ENCODE measurements around the gene CX3CR1. TPM values are rescaled to one million over a fixed set of nuclear protein-coding genes. Genes with fewer than 3 reads are reported as not detected.

The CX3CR1 gene
- total RNA-seq, 1 donor from 2014 or later: not detected

- DNase-seq (ENCODE audit: low read depth): no peak
- Histone ChIP-seq H3K4me3 (ENCODE audit: low read depth, low read length) (no peak overlapping the region), H3K27me3 (ENCODE audit: control insufficient read depth, insufficient read depth, low read length) (no peaks in the 10 kb centered on the region), H3K36me3 (ENCODE audit: control insufficient read depth, insufficient read depth, low read length) (no peaks in the 10 kb centered on the region)
- no peak for TF ChIP-seq CTCF (IDR thresholded peaks at IDR 0.05; ENCODE audit: insufficient read depth, low read length, poor library complexity, severe bottlenecking)
Measured at GRCh38 chr3:39222939-39223338, 56.9 kb downstream of the CX3CR1 start.

DNA sequence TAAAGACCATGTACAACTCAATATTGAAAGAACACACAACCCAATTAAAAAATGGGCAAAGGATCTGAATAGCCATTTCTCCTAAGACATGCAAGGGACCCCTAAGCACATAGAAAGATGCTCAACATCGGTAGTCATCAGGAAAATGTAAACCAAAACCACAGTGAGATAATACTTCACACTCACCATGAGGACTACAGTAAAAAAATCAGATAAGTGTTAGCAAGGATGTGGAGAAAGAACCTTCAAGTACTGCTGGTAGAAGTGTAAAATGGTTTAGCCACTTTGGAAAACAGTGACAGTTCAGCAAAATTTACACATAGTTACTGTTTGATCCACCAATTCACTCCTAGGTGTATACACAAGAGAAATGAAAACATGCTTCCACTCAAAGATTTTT, 57.4 kb downstream of the CX3CR1 start:
- TF ChIP-seq CTCF (IDR thresholded peaks at IDR 0.05; ENCODE audit: insufficient read depth, low read length, poor library complexity, severe bottlenecking): no peak
- Histone ChIP-seq H3K4me3 (ENCODE audit: low read depth, low read length) (no peak overlapping the region), H3K27me3 (ENCODE audit: control insufficient read depth, insufficient read depth, low read length) (no peaks in the 10 kb centered on the region), H3K36me3 (ENCODE audit: control insufficient read depth, insufficient read depth, low read length) (no peaks in the 10 kb centered on the region)
- DNase-seq (ENCODE audit: low read depth): no peak

DNA sequence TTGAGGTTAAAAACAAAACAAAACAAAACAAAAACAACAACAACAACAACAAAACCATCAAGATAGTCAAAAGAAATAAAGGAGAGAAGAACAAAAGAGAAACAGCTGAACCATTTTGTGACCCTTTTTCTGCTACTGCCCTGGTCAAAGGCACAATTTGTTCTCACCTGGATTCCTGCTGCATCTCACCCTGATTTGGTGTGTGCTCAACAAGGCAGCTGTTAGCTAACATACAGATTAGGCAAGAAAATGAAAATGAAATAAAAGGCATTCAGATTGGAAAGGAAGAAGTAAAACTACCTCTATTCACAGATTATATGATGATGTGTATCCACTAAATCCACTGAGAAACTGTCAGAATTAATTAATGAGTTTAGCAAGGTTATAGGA, 58.7 kb downstream of the CX3CR1 start:
- TF ChIP-seq CTCF (IDR thresholded peaks at IDR 0.05; ENCODE audit: insufficient read depth, low read length, poor library complexity, severe bottlenecking): no peak
- Histone ChIP-seq H3K36me3 (ENCODE audit: control insufficient read depth, insufficient read depth, low read length) (no peaks in the 10 kb centered on the region), H3K27me3 (ENCODE audit: control insufficient read depth, insufficient read depth, low read length) (no peaks in the 10 kb centered on the region), H3K4me3 (ENCODE audit: low read depth, low read length) (no peak overlapping the region)
- DNase-seq (ENCODE audit: low read depth): no peak

GRCh38 chr3:39220407-39221140, 59.3 kb downstream of the CX3CR1 start:
- Histone ChIP-seq H3K36me3 (ENCODE audit: control insufficient read depth, insufficient read depth, low read length) (no peaks in the 10 kb centered on the region), H3K4me3 (ENCODE audit: low read depth, low read length) (no peak overlapping the region), H3K27me3 (ENCODE audit: control insufficient read depth, insufficient read depth, low read length) (no peaks in the 10 kb centered on the region)
- TF ChIP-seq CTCF (IDR thresholded peaks at IDR 0.05; ENCODE audit: insufficient read depth, low read length, poor library complexity, severe bottlenecking): no peak
- DNase-seq (ENCODE audit: low read depth): no peak

DNA sequence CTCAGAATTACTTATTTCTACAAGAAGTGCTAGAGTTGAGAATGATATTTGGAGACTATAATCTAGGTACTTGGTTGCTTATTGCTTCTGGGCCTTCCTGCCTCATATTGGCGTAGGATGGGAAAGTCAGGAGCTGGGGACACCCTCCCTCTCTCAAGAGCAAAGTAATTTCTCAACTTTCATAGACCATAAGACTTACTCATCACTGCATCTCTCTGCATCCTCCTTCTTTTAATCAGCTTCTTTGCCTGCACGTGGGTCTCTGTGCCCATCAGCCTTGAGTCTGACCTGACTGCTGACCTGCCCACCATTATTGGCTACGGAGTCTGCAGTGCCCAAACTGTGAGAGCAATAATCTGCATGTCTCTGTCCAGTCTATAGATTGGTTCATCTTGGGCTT, 60.1 kb downstream of the CX3CR1 start:
- H3K27me3 ChIP-seq (ENCODE audit: control insufficient read depth, insufficient read depth, low read length): no peaks in the 10 kb centered on the region
- TF ChIP-seq CTCF (IDR thresholded peaks at IDR 0.05; ENCODE audit: insufficient read depth, low read length, poor library complexity, severe bottlenecking): no peak

More for the DNA sequence above, 60.1 kb downstream of the CX3CR1 start:
- Histone ChIP-seq H3K36me3 (ENCODE audit: control insufficient read depth, insufficient read depth, low read length) (no peaks in the 10 kb centered on the region), H3K4me3 (ENCODE audit: low read depth, low read length) (no peak overlapping the region)
- DNase-seq (ENCODE audit: low read depth): no peak

All from kidney epithelial cell (primary cell).